ENCODE measurements around the gene RASL10B. TPM values are rescaled to one million over a fixed set of nuclear protein-coding genes. Genes with fewer than 3 reads are reported as not detected.
A peak's percentile ranks its signal among the peaks of the same experiment; 100 is the strongest.
"Not testable (repeated sequence)": the region's sequence is repeated elsewhere in the genome, so short reads cannot be mapped to it uniquely, and the experiment has no call there.

Gene RASL10B
- total RNA-seq, 1 donor from 2014 or later: 3.3 TPM

DNA sequence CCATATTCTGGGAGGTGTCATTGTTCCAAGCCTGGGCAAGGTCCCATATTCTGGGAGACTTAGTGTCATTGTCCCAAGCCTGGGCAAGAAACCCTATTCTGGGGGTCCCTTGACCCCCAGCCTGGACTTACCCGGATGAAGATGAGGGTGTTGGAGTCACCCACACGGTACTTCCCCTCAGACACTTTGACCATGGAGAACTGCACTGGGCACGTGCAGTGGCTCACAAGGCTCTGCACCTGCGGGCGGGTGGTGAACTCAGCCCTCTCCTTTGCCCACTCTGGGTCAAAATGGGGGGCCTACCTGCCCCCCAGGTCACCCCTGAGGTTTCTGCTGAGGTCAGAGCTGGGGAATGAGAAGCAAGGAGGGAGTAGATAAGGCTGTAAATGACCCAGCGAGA lies 17.5 kb downstream of the RASL10B start:
- no peak for DNase-seq
- peaks cover 8% of the 10 kb centered on the region for H3K4me1 Mint-ChIP-seq (ENCODE audit: low read depth, unreplicated experiment)
- peaks cover 5% of the 10 kb centered on the region for H3K9me3 Mint-ChIP-seq (ENCODE audit: unreplicated experiment)
- TF ChIP-seq, protein P1, sequence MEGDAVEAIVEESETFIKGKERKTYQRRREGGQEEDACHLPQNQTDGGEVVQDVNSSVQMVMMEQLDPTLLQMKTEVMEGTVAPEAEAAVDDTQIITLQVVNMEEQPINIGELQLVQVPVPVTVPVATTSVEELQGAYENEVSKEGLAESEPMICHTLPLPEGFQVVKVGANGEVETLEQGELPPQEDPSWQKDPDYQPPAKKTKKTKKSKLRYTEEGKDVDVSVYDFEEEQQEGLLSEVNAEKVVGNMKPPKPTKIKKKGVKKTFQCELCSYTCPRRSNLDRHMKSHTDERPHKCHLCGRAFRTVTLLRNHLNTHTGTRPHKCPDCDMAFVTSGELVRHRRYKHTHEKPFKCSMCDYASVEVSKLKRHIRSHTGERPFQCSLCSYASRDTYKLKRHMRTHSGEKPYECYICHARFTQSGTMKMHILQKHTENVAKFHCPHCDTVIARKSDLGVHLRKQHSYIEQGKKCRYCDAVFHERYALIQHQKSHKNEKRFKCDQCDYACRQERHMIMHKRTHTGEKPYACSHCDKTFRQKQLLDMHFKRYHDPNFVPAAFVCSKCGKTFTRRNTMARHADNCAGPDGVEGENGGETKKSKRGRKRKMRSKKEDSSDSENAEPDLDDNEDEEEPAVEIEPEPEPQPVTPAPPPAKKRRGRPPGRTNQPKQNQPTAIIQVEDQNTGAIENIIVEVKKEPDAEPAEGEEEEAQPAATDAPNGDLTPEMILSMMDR (IDR thresholded peaks at IDR 0.05; ENCODE audit: partially characterized antibody, unreplicated experiment): no peak
- H3K36me3 Mint-ChIP-seq (ENCODE audit: unreplicated experiment): no peaks in the 10 kb centered on the region
- H3K27ac Mint-ChIP-seq (ENCODE audit: unreplicated experiment): no peak overlapping the region
- H3K4me3 Mint-ChIP-seq (ENCODE audit: unreplicated experiment): peak overlapping the region; percentile 20
- H3K27me3 Mint-ChIP-seq (ENCODE audit: unreplicated experiment): peaks cover 8% of the 10 kb centered on the region

DNA sequence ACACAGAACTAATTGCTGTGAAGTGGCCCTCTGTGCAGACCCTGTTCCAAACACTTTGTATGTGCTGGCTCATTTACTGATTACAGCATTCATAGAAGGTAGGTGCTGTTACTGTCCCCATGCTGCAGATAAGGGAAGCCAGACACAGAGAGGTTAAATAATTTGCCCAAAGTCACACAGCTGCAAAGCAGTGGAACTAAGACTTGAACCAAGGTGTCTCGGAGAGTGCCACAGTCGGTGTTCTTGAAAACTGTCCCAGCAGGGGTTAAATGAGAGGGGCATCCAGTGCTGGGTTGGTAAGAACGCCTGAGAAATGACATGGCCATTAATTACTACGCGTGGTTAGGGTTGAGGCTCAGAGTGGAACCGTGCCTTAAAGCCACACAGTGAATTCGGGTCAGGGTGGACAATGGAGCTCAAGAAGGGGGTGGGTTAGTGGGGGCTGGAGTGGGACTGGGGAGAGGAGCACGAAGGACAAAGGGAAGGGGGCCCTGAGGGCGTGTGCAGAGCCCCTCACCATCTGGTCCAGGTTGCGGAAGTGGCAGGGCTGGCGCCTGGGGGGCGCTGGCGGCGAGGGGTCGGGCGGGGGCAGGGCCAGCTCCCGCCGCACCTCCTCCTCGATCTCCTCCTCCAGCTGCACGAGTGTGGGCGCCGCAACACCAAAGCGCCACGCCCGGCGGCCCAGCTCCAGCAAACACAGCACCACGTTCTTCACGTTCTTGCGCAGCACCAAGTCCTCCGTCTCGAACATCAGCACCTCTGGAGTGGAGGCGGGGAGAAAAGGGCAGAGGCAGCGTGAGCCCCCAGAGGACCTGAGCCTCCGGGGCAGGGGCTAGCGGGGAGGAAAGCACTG lies 18.3 kb downstream of the RASL10B start:
- peak overlapping the region; percentile 64 for H3K4me3 Mint-ChIP-seq (ENCODE audit: unreplicated experiment)
- H3K4me1 Mint-ChIP-seq (ENCODE audit: low read depth, unreplicated experiment): peaks cover 8% of the 10 kb centered on the region
- H3K27ac Mint-ChIP-seq (ENCODE audit: unreplicated experiment): no peak overlapping the region
- DNase-seq: no peak
- TF ChIP-seq, protein P1 (IDR thresholded peaks at IDR 0.05; ENCODE audit: partially characterized antibody, unreplicated experiment): no peak
- no peaks in the 10 kb centered on the region for H3K36me3 Mint-ChIP-seq (ENCODE audit: unreplicated experiment)
- H3K9me3 Mint-ChIP-seq (ENCODE audit: unreplicated experiment): peaks cover 6% of the 10 kb centered on the region
- H3K27me3 Mint-ChIP-seq (ENCODE audit: unreplicated experiment): peaks cover 8% of the 10 kb centered on the region

GRCh38 chr17:35750526-35751395 lies 19.3 kb downstream of the RASL10B start:
- Mint-ChIP-seq H3K27ac (ENCODE audit: unreplicated experiment) (no peak overlapping the region), H3K4me3 (ENCODE audit: unreplicated experiment) (peak overlapping the region; percentile 61), H3K9me3 (ENCODE audit: unreplicated experiment) (peaks cover 9% of the 10 kb centered on the region), H3K36me3 (ENCODE audit: unreplicated experiment) (no peaks in the 10 kb centered on the region), H3K27me3 (ENCODE audit: unreplicated experiment) (peaks cover 8% of the 10 kb centered on the region), H3K4me1 (ENCODE audit: low read depth, unreplicated experiment) (peaks cover 8% of the 10 kb centered on the region)
- TF ChIP-seq, protein P1 (IDR thresholded peaks at IDR 0.05; ENCODE audit: partially characterized antibody, unreplicated experiment): no peak
- DNase-seq: no peak

GRCh38 chr17:35751541-35751940 lies 20.1 kb downstream of the RASL10B start:
- H3K27ac Mint-ChIP-seq (ENCODE audit: unreplicated experiment); H3K27me3 Mint-ChIP-seq (ENCODE audit: unreplicated experiment); H3K9me3 Mint-ChIP-seq (ENCODE audit: unreplicated experiment); H3K4me1 Mint-ChIP-seq (ENCODE audit: low read depth, unreplicated experiment); DNase-seq; H3K4me3 Mint-ChIP-seq (ENCODE audit: unreplicated experiment); H3K36me3 Mint-ChIP-seq (ENCODE audit: unreplicated experiment): not testable (repeated sequence)

DNA sequence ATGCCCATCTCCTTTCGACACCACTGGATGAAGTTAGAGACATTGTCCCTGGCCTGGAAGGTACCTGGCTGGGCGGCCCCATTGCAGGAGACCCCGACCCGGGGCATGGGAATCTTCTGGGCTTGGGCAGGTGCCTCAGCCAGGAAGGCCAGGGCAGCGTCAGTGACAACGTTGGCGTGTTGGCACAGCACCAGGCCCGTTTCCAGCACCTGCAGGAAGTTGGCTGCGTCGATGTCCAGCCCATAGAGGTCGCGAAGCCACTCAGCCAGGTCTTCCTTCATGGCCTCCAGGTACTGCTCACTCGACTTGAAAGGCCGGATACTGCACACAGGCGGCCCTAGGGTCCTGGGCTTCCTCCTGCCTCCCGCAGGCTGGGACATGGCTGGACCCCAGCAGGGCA lies 21.0 kb downstream of the RASL10B start:
- H3K9me3 Mint-ChIP-seq (ENCODE audit: unreplicated experiment): peaks cover 6% of the 10 kb centered on the region
- H3K36me3 Mint-ChIP-seq (ENCODE audit: unreplicated experiment): no peaks in the 10 kb centered on the region
- H3K27me3 Mint-ChIP-seq (ENCODE audit: unreplicated experiment): peaks cover 7% of the 10 kb centered on the region
- H3K4me1 Mint-ChIP-seq (ENCODE audit: low read depth, unreplicated experiment): peaks cover 8% of the 10 kb centered on the region
- TF ChIP-seq, protein P1 (IDR thresholded peaks at IDR 0.05; ENCODE audit: partially characterized antibody, unreplicated experiment): no peak
- no peak overlapping the region for H3K27ac Mint-ChIP-seq (ENCODE audit: unreplicated experiment)
- DNase-seq: no peak
- H3K4me3 Mint-ChIP-seq (ENCODE audit: unreplicated experiment): no peak overlapping the region
